ENCODE measurements around the gene UCN3.

UCN3 gene

GRCh38 chr10:5364890-5365338 lies at the start of gene UCN3:
UCN3 (plus strand) TSS chr10:5364966; CDS start chr10:5373721, 8,755 bp downstream.
- no peak for DNase-seq (ENCODE audit: low read depth)

GRCh38 chr10:5317547-5318107 lies 47.1 kb upstream of the UCN3 start:
- peak; percentile 50 for DNase-seq (ENCODE audit: low read depth)

- DNase-seq (ENCODE audit: low read depth): no peak
Measured at GRCh38 chr10:5318148-5318547, 46.6 kb upstream of the UCN3 start.

GRCh38 chr10:5319863-5320262 lies 44.9 kb upstream of the UCN3 start:
- DNase-seq (ENCODE audit: low read depth): no peak

DNA sequence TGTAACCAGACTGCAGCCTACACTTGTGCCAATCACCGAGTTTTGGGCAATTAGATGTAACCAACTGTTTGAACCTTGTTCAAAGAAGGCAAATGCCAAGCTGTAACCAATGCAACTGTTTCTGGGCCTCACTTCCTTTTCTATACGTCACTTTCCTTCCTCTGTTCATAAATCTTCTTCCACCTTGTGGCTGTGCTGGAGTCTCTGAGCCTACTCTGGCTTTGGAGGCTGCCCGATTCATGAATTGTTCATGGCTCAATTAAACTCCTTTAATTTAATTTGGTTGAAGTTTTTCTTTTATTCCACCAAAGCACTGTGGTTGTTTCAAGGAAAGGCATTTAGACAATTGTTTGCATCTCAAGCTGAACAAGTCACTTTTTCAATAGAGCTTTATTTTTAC lies 43.5 kb upstream of the UCN3 start:
- DNase-seq (ENCODE audit: low read depth): no peak

GRCh38 chr10:5323446-5323845 lies 41.3 kb upstream of the UCN3 start:
- DNase-seq (ENCODE audit: low read depth): no peak

DNA sequence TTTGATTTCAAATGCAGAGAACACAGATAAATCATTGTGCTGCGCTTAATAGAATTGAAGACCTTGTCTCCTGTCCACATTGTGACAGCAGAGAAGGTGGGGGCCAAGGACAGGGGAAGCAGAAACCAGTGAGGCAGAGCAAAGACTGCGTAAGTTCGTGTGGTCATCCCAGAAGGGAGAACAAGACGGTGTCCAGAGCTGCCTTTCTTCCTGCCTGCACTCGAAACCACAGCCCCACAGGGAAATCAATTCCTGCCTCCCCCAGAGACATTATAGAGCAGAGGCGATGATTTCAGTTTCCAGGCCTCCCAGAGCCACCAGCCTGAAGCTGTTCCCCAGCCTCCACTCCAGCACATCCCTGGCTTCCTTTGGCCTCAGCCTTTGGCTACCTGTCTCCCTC lies 39.7 kb upstream of the UCN3 start:
- DNase-seq (ENCODE audit: low read depth): no peak

GRCh38 chr10:5334196-5334880 lies 30.4 kb upstream of the UCN3 start:
- no peak for DNase-seq (ENCODE audit: low read depth)

GRCh38 chr10:5338010-5338409 lies 26.8 kb upstream of the UCN3 start:
- no peak for DNase-seq (ENCODE audit: low read depth)

- DNase-seq (ENCODE audit: low read depth): no peak
Measured at GRCh38 chr10:5343092-5343491, 21.7 kb upstream of the UCN3 start.

DNA sequence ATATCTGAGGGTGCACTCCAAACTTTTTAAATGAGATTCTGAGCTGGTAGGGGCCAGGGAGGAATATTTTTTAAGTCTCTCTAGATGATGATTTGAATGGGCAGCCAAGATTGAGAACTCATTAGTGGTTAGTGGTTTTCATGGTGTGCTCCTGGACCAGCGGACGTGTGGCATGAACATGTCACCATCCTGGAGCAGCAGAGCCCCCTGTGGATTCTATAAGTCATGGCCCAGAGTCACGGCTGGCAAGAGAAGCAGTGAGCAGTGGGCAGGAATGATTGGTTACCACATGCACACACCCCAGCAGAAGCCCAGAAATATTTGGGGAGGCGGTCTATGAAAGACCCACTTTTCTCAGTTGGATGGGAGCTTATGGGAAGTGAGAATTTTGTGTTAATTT lies 21.2 kb upstream of the UCN3 start:
- no peak for DNase-seq (ENCODE audit: low read depth)

GRCh38 chr10:5343979-5344378 lies 20.8 kb upstream of the UCN3 start:
- no peak for DNase-seq (ENCODE audit: low read depth)

DNA sequence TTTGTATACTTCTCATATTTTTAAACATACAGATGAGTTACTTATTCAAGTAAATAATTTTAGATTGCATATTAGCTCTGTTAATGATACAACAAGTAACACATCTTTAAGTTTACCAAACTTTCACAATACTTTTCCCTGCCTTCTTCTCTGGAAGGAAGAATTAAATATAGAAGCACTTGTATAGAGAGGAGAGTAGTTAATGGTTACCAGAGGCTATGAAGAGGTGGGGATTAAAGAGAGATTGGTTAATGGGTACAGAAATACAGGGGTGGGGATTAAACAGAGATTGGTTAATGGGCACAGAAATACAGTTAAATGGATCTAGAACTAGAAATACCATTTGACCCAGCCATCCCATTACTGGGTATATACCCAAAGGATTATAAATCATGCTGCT lies 20.0 kb upstream of the UCN3 start:
- DNase-seq (ENCODE audit: low read depth): no peak

DNA sequence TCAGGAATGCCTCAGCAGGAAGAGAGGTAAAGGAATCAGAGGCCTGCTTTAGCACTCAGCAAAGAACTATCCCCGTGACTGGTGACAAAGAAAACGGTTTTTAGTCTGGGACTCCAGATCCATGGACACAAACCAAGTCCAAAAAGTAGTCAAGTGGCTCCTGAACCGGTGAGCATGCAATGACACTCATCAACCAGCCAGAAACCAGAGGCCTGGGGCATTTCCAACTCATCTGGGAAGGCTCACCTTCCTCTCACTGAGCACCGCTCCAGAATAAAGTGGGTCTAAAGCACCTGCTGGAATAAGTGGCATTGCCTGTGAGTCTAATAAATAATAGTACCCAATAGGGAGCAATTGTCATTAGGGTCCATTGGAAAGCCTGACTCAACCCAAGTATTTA lies 17.9 kb upstream of the UCN3 start:
- no peak for DNase-seq (ENCODE audit: low read depth)

- DNase-seq (ENCODE audit: low read depth): no peak
Measured at GRCh38 chr10:5349362-5349761, 15.4 kb upstream of the UCN3 start.

DNA sequence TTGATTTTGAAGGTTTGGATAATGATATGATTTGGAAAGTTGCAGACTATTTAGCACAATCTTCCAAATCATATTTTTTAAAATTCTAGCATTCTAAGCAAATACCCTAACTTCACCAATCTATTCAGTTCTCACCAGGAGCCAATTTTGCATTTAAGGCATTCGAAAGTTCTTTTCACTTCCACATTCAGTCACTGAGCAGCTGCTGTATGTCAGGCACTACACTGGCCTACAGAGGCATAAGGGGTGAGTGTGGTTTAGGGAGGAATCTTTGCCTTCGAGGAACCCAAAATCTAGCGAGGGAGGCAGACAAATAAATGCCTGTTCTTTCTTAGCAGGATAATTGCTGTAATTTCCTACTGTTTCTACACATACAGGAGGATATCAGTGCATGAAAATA lies 10.7 kb upstream of the UCN3 start:
- DNase-seq (ENCODE audit: low read depth): no peak

DNA sequence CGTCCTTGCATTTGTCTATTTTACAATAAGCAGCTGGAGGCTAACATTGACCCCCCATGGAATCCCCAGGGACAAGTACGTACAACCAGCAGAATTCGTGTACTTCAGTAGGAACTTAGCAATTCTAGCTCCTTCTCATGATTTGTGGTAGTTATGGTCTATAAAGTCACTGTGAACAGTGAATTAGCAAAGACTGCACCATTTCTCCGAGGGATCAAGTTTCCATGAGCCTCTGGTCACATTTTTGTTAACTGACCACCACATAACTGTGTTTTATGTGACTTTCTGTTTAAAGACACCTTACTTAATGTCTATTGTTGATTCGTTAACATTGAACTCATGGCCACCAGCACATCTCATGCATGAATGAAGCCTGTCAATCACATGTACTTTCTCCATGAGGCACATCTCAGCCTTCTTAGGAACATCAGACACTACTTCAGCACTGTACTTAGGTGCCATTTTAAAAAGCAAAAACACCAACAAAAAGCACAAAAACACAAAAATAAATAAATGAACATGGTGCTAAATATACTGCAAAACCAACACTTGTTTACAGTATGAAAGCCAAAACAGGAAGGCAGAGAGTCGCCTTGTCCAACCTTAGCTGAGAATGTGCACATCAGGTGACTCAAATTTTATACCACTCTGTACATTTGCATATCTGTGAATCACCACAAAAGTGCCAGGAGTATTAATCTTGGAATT lies 9.0 kb upstream of the UCN3 start:
- no peak for DNase-seq (ENCODE audit: low read depth)

GRCh38 chr10:5356302-5356763 lies 8.4 kb upstream of the UCN3 start:
- no peak for DNase-seq (ENCODE audit: low read depth)

DNA sequence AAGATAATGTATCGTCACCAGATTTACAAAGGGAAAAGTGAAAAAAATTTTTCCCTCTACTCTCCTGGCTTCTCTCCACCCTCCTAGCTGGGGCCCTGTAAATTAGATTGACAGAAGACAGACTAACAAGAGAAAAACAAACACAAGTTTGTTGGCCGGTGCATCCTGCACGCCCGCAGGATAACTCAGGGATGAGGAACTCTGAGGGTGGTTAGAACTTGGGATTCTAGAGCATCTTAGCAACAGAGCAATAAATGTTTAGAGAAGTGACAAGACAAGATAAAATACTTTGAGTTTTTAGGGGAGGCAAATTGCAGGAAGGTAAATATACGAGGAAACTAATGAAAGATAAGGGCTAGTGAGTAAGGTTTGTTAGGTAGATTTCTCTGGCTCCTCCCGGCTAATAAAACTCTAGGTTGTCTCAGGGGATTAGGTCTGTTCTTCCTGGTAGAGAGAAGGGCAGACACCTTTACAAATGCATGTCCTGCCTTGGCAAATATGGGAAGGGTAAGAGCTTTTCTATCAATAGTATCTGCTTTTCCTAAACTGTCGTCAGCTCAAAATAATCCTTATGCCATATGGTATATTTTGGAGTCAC lies 4.3 kb upstream of the UCN3 start:
- no peak for DNase-seq (ENCODE audit: low read depth)

- DNase-seq (ENCODE audit: low read depth): no peak
Measured at GRCh38 chr10:5361966-5362365, 2.8 kb upstream of the UCN3 start.

DNA sequence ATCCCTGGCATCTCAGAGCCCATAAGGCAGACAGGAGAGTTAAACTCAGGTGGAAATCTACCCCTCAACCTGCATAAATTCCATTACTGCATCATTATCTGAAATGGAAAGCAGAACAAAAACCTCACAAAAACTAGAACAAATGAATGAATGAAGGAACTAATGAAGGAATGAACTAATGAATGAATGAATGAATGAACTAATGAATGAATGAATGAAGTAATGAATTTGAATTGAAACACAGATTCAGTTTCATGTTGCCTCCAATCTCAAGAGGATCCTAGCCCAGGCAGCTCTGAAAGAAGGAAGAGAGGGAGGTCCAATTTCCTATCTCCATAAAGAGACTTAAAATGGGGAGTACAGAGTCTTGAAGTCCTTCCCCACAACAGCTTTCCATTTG lies 1.9 kb upstream of the UCN3 start:
- DNase-seq (ENCODE audit: low read depth): no peak

DNA sequence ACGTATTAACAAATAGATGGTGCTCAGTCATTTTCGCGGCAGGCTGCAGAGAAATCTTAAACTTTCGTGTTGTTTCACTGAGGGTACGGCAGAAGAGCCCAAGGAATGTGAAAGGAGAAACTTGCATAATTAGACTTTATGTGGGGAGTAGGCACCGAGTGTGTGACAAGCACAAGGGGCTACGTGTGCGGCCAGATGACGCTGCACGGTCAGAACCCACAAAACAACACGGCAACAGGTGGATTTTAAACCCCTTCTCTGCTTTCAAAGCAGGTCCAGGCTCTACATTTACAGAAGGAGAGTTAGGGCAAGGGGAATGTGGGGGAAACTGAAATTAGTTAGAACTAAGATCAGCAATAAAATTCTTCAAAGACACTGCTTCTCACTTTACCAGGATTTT lies 392 bp upstream of the UCN3 start:
- DNase-seq (ENCODE audit: low read depth): no peak

DNA sequence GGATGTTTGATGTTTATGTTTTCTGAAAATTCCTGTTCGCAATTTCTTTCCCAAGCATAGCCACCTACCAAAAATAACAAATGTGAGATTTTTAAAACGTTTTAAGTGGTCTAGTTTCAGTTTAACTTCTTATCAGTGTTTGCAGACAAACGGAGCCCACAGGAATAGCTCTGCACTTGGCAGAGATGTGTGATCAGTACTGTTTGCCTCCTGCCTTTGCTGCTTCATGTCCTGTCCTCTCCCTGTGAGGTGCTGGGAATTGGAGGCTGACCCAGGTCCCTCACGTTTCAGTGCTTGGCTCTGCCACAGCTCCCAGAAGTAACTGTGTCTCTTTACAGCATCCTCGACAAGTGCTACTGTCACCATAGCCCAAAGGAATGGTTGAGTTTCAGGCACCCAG lies 1.2 kb downstream of the UCN3 start:
- no peak for DNase-seq (ENCODE audit: low read depth)

All from stimulated activated CD8-positive, alpha-beta memory T cell treated with anti-CD3 and anti-CD28 coated beads, Interleukin-12 subunit alpha, Interleukin-12 subunit beta, amount 100 ng/mL, for 1 hour (primary cell).